NCI-H1048 (cell line): ENCODE measurements around the gene A4GALT.
"Not testable (repeated sequence)": the region's sequence is repeated elsewhere in the genome, so short reads cannot be mapped to it uniquely, and the experiment has no call there.

Experiments used
- DNase-seq: peaks from one replicate; lab custom pipeline; 2025; lab: John Stamatoyannopoulos, UW

A4GALT gene, protein sequence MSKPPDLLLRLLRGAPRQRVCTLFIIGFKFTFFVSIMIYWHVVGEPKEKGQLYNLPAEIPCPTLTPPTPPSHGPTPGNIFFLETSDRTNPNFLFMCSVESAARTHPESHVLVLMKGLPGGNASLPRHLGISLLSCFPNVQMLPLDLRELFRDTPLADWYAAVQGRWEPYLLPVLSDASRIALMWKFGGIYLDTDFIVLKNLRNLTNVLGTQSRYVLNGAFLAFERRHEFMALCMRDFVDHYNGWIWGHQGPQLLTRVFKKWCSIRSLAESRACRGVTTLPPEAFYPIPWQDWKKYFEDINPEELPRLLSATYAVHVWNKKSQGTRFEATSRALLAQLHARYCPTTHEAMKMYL

DNA sequence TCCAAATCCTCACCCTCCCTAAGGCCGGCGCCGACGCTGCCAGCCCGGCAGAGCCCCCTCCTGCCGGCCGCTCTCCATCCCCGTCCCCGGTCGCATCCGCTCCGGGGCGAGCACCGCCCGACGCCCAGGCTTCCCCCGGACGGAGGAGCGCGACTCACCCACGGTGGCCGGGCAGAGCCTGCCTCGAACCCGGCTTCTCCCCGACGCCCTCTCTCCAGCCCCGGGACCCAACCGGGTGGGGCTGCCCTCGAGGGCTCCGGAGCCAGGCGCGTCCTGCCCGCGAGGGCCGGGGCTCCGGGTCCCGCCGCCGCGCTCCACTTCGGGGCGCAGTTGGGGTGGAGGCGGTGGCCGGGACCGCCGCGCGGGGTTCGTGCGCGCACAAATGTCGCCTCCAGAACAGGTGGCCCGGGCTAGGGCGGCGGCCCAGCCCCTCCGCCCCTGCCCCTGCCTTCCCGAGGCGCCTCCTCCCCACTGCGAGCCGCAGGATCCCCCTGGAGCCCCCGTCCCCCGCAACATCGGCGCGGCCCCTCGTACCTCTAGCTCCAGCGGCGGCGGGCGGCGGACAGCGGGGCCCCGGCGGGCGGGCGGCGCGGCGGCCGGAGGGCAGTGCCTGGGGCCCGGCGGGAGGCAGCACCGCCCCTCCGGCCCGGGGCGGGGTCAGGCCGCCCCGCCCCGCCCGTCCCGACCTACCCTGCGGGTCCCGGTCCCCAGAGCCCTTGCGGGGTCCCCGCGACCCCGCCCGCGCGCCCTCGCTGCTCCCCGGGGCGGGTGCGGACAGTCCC, at the start of gene A4GALT:
Gene A4GALT (minus strand): TSS at position 608 of the 782 bp plus-strand sequence. CDS start 26,919 bp downstream, outside the sequence.
- DNase-seq = no peak

DNA sequence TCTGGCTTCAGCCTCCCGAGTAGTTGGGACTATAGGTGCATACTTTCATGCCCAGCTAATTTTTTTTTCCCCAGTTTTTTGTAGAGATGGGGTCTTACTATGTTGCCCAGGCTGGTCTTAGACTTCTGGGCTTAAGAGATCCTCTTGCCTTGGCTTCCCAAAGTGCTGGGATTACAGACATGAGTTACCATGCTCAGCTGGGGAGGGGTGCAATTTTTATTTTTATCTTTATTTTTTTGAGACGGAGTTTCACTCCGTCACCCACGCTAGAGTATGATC, 49.7 kb upstream of the A4GALT start:
- no peak for DNase-seq

DNA sequence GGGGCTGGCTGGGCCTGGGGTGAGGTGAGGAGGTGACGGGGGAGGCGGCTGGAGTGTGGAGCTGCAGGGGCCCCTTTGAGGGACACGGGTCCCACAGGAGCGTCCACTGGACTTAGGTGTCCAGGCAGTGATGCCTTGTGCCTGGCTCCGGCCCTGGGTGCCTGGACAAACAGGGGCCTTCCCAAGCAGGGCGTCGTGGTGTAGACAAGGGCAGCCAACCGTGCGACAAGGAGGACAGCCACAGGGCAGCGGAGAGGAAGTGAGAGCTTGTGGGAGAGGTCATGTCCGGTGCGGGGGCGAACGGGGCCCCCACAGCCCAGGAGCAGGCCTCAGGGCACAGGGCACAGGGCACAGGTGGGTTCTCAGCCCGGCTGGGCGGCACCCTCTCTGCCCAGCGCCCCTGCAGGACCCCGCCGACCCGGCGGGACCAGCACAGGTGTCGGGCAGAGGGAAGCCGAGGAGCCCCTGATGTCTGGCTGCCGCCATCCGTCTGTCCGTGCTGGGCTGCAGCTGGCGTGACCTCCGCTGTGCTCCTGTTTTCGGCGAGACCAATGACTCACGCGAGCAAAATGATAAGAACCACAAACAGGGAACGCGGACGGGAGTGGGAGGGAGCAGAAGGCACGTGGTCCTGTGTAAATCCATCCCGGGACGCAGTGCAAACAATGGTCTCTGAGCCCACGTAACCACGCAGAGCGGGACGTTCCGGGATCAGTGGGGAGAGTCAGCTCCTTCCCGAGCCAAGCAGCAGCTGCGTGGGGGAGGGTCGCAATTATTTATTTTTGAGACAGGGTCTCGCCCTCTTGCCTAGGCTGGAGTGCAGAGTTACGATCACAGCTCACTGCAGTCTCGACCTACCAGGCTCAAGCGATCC, 49.1 kb upstream of the A4GALT start:
- no peak for DNase-seq

DNA sequence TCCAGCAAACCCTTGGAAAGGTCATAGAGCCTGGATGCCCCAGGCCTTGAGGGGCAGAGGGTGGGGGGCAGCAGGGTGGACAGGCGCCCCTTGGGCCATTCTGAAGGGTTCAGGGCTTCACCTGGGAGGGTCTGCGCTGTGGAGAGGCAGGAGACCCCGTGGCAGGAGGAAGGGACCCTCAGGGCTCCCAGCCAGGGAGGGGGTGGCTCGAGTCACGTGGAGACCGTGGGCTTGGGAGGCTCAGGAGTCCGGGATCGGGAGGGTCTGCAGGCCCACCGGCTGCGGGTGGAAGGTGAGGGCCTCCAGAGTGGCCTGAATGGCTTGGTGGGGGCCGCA, 48.5 kb upstream of the A4GALT start:
- DNase-seq = no peak

DNA sequence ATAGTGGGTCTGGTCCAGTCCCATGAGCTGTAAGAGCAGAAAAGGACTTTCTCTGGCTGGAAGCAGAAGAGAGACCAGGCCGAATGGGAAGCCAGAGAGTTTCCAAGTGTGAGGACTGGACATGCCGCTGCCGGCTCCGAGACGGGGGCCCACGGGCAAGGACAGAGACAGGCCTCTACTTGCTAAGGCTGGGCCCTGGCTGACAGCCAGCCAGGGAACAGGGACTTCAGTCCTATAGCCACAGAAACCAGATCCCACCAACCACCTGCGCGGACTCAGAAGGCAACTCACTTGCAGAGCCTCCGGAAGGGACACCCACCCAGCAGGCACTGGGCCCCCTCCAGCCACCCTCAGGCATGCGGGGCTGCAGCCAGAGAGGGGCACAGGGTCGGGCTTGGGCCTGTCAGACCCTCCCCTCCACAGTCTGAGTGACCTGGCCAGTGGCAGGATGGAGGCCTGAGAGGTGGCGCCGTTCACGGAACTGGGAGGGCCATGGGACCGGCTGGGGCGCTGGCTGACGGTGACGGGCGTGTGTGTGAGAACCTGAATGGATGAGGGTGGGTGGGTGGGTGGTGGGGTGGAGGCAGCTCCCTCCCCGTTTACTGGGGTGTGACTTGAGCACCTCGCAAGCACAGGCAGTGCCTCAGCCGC, 47.8 kb upstream of the A4GALT start:
- no peak for DNase-seq

DNA sequence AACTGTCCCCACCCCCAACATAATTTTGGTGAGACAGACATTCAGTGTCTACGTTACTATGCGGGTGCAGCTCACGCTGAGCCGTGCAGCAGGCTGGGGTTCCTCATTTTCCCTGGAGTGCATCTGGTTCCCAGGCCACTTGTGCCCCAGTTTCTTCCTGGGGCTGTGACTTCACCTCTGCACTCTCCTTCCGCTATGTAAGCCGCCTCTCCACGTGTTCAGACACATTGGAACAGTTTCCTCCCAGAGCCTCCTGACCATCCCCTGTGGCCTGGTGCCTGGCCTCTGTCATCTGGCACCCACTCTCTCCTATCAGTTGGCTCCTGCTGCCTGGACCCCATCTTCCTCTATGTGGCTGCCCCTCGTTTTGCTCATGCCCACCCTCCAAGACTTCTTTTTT, 46.2 kb upstream of the A4GALT start:
- DNase-seq = no peak

DNA sequence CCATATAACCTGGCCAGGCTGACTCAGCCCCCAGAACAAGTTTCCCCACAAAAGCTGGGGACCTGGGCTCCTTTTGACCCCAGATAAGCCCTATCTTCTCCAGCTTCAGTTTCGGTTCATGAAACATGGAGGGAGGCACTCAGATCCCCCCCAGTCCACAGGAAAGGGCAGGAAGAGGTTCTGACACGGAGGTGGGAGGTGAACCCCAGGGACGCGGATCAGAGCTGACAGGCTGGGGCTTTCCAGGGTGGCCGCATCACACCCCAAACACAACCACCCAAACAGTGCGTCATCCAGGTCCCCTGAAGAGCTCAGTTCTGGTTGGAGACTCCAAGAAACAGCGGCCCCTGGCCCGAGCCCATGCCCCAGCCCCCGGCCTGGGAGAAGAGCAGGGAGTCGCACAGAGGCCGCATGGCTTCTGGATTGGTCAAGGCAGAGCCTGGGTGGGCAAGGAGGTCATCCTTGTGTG, 44.3 kb upstream of the A4GALT start:
- no peak for DNase-seq

DNA sequence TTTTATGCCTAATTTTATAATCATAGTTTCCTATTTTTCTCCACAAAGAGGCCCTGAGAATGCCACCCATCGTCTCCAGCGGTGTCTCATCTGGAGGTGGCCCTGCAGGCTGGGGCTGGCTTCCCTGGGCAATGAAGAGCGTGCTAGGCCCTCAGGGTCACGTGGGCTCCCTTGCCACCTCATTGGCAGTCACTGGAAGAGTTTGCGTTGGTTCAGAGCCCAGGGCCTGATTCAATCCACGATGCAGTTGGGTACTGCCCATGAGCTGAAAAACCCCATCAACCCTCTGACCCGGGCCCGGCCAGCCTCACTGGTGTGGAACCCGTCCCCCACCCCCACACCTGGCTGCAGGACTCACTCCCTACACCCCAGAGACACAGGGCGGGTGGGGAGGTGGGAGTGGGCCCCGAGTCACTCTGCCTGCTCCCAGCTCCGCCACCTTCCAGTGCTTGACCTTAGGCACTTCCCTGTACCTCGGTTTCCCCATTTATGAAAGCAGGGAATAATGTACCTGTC, 43.4 kb upstream of the A4GALT start:
- no peak for DNase-seq

DNA sequence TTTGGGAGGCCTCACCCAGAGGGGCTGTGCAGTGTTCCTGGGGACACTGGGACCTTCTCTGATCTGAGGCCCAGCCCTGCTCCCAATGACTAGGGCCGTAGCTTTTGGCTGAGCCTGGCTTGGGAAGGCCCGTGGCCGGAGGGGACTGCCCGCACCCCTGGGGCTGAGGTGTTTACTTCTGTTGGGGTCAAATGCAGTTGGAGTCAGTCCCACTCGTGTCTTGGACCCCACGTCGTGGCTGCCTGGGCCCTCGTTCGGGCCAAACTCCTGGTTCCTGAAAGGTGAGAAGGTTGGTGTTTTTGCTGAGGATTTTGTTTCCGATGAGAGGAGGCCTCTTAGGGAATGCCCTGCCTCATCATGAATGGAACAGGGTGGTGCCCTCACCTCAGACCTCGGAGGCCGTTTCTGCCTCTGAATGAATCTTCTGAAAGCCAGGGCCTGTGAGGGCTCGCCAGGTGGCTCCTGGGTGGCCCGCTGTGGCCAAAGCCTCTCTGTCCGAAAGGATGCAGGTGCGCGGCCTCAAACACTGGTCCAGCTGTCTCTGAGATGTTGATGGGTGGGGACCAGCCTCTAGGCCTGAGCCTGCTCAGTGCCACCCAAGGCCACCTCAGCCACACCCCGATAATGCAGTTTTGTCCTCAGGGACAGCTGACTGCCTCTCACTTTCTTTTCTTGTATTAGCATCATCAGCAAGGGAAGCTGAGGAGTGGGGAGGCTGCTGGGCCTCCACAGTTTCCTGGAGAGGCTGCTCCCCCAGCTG, 40.3 kb upstream of the A4GALT start:
- no peak for DNase-seq

DNA sequence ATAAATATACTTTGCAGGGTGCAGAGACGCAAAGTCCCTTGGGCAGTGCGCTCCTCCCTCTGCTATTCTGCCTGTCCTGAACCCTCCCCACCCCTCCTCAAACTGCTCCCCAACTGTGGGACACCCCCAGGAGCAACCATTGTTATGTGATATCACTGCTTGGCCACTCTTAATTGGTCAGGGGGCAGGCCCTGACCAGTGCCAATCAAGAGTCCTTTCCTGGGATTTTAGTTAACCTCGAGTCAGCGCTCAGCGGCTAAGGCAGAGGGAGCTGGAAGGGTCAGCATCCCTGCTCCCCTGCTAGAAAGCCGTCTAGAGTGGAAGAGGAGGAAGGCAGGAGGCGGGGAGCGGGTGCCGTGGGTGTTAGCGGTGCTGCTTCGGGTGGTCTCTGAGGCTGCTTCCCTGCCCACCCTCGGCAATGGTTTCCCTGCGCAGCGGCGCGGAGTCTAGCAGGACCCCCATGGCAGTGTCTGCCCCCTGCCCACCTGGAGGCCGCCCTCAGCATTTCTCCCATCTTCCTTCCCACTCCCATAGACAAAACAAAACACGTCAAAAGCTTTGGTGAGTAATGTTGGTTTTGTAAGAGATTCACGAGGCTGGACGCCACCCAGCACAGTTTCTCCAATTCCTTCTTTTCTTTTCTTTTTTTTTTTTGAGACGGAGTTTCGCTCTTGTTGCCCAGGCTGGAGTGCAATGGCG, 38.4 kb upstream of the A4GALT start:
- no peak for DNase-seq

DNA sequence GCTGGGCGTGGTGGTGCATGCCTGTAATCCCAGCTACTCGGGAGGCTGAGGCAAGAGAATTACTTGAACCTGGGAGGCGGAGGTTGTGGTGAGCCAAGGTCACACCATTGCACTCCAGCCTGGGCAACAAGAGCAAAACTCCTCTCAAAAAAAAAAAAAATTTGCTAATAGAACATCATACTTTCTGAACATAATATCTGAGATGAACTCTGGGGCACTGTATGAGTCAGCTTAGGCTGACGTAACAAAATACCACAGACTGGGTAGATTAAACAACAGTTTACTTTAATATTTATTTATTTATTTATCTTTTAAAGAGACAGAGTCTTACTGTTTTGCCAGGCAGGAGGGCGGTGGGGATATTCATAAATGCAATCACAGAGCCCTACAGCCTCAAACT, 34.9 kb upstream of the A4GALT start:
- DNase-seq = not testable (repeated sequence)

DNA sequence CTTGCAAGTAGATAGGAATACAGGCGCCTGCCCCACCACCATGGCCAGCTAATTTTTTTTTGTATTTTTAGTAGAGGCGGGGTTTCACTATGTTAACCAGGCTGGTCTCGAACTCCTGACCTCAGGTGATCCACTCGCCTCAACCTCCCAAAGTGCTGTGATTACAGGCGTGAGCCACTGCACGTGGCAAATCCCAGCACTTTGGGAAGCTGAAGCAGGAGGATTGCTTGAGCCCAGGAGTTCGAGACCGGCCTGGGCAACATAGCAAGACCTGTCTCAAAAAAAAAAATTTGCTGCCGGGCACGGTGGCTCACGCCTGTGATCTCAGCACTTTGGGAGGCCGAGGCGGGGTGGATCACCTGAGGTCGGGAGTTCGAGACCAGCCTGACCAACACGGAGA, 34.5 kb upstream of the A4GALT start:
- DNase-seq = not testable (repeated sequence)

DNA sequence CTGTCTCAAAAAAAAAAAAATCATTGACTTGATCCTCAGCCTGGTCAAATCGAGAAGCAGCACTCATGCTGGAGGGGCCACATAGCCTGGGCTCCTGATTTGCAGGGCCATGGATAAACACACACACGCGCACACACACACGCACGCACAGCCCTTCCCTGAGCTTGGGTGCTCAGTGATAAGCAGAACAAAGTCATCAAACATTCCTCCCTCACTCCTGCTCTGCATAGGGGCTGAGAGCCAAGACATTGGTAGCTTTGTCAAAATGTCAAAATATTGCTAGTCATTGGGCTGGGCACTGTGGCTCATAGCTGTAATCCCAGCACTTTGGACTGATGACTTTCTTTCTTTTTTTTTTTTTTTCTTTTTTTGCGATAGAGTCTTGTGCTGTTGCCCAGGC, 34.0 kb upstream of the A4GALT start:
- no peak for DNase-seq

DNA sequence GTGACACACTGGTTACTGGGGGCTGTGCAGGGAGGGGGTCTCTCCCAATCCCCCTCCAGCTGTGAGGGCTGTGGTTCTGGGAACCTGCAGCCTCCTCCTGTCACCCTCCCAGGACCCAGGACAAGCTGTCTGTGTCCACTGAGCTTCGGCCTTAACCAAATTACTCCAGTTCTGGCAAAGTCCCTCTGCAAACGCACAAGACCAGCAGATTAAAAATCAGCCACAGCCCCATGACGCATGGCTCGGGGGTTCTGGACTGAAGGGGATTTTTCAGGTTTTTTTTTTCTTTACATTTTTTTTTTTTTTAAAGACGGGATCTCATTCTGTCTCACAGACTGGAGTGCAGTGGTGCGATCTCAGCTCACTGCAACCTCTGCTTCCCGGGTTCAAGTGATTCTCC, 32.2 kb upstream of the A4GALT start:
- DNase-seq = no peak

DNA sequence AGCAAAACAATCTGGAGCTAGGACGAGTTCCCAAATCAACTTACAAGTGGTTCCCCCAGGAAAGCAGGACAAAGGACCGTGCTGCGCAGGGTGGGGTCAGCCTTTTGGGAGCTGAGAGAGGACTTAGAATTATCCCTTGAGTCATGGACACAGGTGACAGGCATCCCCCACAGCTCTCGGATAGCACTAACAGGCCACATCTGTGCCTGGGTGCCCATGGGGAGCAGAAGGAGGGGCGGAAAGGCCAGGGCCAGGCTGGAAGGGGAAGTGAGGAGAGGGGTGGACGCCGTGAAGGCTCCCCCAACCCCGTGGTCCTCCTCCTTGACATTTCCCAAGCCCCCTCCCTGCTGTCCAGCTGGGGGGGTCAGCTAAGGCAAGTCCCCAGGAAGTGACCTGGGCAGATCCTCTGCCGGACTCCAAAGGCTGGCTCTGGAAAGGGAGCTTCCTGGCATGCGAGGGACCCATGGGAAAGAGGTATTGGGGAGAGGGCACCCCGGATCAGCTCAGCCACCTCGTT, 31.6 kb upstream of the A4GALT start:
- no peak for DNase-seq

DNA sequence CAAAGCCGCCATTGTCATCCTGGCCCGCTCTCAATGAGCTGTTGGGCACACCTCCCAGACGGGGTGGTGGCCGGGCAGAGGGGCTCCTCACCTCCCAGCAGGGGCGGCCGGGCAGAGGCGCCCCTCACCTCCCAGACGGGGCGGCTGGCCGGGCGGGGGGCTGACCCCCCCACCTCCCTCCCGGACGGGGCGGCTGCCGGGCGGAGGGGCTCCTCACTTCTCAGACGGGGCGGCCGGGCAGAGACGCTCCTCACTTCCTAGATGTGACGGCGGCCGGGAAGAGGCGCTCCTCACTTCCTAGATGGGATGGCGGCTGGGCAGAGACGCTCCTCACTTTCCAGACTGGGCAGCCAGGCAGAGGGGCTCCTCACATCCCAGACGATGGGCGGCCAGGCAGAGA, 29.8 kb upstream of the A4GALT start:
- not testable (repeated sequence) for DNase-seq

DNA sequence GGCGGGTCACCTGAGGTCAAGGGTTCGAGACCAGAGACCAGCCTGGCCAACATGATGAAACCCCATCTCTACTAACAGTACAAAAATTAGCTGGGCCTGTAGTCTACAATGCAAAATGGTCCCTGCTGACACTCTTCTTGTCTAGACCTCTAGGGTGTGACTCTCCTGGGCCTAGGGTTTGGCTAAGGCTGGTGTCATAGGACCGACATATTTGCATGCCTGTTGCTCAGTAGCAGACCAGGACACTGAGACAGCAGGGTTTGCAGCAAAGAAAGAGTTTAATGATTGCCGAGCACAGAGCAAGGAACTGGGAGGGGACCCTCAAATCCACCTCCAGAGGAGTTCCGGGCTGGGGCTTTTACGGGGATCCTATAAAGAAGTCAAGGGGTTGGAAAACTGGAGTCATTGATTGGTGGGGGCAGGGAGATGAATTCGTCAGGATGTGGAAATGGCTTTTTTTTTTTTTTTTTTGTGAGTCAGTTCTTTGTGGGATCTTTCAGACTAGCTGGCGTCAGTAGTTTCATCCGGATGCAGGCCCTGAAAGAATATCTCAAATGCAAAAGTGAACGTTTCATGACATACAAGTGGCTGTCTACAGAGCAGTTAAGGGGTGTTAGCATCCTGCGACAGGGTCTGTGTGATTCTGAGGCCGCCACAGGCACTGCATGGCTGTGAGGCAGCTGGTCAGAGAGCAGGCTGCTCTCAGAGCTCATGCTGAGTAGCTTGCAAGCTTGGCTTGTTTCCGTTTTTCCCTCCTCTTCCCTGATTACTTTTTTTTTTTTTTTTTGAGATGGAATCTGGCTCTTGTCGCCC, 27.2 kb upstream of the A4GALT start:
- DNase-seq = no peak

DNA sequence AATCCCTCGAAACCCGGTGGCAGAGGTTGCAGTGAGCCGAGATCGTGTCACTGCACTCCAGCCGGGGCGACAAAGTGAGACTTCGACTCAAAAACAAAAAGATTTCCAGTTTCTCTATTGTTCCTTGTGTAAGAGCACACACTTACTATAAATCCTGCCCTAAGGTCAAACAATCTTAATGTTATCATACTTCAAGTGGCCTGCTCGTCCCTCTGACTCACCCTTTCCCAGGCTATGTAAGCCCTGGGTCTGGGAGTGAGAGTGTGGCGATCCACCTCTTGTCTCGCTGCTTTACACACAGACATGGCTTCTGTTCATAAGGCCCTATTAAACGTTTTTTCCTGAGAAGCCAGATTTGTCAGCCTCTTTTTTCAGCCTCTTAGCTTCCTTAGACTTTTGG, 24.4 kb upstream of the A4GALT start:
- DNase-seq = no peak

DNA sequence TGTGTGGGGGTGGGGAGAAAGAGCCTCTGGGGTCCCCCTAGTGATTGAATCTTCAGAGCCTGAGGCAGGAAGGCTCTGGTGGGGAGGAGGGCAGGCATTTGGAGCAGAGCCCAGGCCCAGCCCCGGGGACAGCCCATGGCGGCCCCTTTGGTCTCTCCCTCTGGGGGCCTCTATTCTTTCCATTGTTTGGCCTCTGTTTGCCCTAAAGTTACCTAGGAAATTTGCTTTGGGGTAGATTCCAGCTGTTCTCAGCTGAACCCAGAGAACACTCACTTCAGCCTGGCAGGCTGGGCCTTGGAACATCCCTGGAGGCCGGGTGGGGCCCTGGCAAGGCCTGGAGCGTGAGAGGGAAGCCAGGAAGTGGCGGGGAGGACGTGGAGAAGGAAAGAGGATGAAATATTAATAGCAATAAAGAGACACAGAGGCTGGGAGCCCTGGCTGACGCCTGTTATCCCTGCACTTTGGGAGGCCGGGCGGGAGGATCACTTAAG, 22.9 kb upstream of the A4GALT start:
- no peak for DNase-seq
